ENCODE measurements around the gene RBBP7.
"Not testable (repeated sequence)": the region's sequence is repeated elsewhere in the genome, so short reads cannot be mapped to it uniquely, and the experiment has no call there.

Gene RBBP7

DNA sequence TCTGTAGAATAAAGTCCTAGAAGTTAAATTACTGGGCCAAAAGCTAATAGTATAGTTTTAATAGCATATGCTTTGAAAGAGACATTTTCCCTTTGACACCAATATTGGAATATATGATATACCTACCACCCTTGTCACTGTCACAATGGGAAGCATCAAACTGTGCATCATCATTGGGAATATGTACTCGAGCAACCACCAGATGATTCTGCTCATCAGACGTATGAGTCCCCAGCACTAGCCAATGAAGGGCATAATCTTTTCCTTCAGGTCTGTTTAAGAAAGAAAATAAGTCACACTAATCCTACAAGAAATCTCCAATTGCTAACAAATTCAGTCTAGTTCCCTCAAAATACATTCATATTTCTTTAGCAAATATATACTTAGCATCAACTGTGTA lies 7.3 kb downstream of the RBBP7 start:
- DNase-seq (ENCODE audit: low read depth), result no peak

GRCh38 chrX:16856744-16857143 lies 13.4 kb downstream of the RBBP7 start:
- no peak for DNase-seq (ENCODE audit: low read depth)

DNA sequence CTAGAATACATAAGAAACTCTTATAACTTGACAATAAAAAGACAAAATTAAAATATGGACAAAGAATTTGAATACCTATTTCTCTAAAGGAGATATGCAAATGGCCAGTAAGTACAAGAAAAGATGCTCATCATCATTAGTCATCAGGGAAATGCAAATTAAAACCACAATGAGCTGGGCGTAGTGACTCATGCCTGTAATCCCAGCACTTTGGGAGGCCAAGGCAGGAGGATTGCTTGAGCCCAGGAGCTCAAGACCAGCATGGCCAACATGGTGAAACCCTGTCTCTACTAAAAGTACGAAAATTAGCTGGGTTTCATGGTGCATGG lies 14.1 kb downstream of the RBBP7 start:
- DNase-seq (ENCODE audit: low read depth), result not testable (repeated sequence)

GRCh38 chrX:16855363-16856075 lies 14.6 kb downstream of the RBBP7 start:
- DNase-seq (ENCODE audit: low read depth), result no peak

DNA sequence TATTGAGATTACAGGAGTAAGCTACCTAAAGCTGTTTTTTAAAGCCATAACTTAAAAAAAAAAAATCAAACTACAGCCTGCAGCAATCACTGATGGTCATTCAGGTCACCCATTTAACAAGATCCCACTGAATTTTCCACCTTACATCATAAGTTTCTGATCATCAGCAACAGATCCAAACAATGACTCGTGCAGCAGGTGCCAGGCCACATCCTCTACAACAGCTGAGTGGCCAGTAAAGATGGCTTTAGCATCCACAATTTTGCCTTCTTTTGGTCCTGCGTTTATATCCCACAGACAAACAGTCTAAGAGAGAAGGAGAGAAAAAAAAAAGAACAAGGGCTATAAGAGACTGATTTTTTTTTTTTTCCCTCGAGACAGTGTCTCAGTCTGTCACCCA lies 16.6 kb downstream of the RBBP7 start:
- no peak for DNase-seq (ENCODE audit: low read depth)

GRCh38 chrX:16852617-16853179 lies 17.5 kb downstream of the RBBP7 start:
- no peak for DNase-seq (ENCODE audit: low read depth)

DNA sequence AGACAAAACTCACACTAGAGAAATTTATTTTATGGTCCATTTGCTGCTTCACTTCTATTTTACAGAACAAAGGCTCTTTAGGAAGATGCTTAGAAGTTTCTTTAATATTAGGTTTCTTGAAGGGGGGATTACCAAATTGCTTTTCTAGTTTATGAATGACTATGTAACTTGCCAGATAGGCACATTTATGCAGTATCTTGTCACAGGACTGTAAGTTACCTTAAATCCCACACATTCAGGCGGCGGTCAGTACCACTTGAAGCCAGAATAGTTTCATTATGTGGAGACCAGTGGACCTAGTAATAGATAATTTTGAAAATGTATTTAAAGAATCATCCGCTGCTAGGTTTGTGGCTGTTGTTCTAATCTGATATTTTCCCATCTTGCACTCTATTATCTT lies 18.3 kb downstream of the RBBP7 start:
- no peak for DNase-seq (ENCODE audit: low read depth)

DNA sequence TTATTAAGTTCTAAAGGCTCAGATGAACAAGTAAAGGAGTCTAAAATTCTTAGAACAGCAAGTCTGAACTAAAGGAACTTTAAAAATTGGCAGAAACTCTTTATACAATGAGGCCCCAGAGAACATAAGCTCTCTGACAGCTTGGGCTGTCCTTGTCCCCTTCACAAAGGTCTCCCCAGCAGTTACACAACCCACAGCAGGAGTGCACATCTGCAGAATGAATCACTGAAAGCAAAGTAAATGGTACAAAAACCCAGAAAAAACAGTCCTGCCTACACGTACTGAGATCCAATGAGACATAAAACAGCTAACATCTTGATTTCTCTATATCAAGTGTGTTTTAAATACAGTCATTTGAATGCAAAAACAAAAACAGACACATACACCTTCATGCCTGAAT lies 18.7 kb downstream of the RBBP7 start:
- no peak for DNase-seq (ENCODE audit: low read depth)

DNA sequence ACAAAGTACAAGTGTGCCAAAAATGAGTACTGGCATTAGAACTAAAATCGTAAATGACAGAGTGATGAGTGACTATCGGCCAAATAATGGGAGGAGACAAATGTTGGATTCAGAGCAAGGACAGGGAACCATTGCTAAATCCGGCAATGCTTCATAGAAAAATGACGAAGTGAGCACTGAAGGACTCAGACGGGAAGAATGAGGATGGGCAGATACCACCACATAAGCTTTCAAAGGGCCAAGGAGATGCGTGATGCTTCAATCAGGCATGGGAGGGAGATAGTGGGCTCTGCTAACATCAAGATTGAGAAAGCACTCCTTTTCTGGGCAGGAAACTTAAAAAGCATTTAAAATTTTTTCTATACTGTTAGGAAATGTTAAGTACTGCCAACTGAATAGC lies 21.6 kb downstream of the RBBP7 start:
- no peak for DNase-seq (ENCODE audit: low read depth)

DNA sequence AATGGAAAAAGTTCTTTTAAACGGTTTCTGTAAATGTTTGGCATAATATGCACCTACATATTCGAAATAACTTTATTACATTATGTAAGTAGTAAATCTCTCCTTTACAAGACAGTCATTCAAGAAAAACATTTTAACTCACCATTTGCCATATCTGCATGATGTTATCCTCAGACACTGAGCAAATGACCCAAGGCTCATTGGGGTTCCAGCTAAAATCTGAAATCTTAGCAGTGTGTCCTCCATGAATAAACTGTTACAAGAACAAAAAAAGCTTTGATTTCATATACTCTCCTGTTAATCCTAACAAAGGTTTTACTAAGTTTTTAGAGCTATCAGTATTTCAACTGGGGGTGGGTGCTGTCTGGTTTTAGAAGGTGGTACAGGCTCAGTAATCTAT lies 24.5 kb downstream of the RBBP7 start:
- DNase-seq (ENCODE audit: low read depth), result no peak

DNA sequence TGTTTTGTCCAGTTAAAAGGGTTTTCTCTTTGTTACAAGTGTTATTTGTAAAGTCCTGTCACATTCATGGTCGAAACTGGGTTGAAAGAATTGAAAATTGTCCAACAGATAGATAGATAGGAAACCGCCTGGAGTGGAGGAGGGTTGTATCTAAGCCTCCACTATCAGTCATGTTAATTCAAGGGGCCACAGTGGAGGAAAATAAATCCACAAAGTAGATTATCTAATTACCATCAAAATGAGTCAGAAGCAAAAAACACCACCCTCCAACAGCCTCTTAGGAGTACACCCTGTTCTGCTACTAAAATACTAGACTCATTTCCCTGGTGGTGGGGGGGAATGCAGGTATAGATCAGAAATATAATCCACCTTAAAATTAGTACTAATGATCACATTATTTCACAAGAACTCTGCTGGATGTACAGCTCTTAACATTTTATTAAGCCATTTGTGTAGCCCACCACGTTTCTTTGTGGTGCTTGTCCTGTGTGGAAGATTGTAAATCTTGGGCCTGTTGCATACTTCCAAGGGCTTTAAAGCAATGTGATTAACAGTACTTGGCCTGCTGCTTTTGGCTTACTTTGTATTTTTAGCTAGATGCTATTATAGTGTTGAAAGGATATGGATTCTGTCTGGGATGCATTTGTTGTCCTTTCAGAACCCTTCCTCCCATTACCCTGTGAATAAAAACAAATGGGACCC lies 26.8 kb downstream of the RBBP7 start:
- no peak for DNase-seq (ENCODE audit: low read depth)

GRCh38 chrX:16842684-16843083 lies 27.5 kb downstream of the RBBP7 start:
- no peak for DNase-seq (ENCODE audit: low read depth)

GRCh38 chrX:16839852-16840460 lies 30.2 kb downstream of the RBBP7 start:
- no peak for DNase-seq (ENCODE audit: low read depth)

GRCh38 chrX:16839219-16839851 lies 30.8 kb downstream of the RBBP7 start:
- no peak for DNase-seq (ENCODE audit: low read depth)

DNA sequence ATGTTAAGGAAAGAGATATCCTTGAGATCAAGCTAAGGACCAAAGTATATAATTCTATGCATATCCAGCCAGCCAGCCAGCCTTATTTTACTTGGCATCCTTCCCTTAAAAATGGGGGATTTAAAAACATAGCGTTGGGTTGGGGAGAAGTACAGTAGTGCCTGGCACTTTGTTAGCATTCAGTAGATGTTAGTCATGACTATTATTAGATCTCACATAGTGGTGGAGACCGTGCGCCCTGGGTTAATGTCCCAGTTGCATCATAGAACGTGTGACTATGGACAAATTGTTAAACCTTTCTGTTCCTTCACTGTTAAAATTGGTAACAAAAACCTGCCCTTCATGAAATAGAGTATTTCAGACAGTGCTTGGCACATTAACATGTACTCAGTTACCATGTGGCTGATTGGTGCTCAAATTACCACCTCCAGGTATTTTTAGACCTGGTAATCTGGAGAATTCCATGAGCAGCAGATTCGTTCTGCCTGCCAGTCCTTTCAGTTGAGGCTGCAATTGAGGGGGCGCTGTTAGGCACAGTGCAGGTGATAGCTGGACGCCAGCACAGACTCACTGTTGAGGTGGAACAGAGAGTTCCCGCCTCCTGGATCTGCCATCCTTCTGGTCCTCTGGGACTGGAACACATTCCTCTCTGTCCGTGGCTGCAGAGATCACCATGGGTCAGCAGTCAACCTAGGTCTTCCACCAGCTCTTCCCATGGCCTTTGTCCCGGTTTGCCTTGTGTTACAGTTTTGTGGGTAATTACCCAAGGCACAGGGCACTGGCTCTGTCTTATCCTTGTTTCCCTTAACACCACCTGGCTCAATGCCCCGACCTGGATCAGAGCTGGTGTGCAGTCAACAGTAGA lies 31.7 kb downstream of the RBBP7 start:
- no peak for DNase-seq (ENCODE audit: low read depth)

DNA sequence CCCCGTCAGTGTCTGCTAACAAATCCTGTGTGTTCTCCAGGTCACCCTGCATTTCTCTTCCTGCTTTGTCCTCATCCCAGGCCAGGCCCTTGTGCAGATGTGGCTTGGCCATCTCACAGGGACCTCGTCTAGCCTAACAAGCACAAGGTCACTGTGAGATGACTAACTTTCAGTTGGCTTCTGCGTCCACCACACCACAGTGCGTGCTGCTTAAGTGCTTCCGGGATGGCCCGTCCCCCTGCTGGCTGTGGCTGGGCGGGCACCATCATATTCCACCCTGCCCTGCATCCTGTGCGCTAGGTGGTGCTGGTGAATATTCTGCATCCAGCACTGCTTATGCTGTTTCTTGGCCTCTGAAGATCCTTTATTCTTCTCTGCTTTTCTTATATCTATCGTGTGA lies 33.8 kb downstream of the RBBP7 start:
- DNase-seq (ENCODE audit: low read depth), result no peak

DNA sequence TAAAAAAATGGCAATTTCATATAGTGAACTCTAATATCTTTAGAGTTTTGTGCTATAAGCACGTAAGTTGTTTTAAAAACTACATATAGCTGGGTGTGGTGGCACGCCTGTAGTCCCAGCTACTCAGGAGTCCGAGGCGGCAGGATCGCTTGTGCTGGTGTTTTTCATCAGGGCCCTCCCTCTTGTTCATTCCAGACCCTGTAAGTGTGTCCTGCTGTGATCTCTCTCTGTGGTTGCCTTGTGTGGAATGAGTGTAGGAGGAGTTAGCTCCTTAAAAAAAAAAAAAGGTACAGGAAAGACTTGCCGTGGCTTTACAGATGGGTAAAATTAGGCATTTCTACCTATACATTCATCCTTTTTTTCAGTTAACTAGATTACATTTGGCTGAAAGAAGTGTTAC lies 35.4 kb downstream of the RBBP7 start:
- DNase-seq (ENCODE audit: low read depth), result no peak

GRCh38 chrX:16832301-16832700 lies 37.9 kb downstream of the RBBP7 start:
- DNase-seq (ENCODE audit: low read depth), result no peak

DNA sequence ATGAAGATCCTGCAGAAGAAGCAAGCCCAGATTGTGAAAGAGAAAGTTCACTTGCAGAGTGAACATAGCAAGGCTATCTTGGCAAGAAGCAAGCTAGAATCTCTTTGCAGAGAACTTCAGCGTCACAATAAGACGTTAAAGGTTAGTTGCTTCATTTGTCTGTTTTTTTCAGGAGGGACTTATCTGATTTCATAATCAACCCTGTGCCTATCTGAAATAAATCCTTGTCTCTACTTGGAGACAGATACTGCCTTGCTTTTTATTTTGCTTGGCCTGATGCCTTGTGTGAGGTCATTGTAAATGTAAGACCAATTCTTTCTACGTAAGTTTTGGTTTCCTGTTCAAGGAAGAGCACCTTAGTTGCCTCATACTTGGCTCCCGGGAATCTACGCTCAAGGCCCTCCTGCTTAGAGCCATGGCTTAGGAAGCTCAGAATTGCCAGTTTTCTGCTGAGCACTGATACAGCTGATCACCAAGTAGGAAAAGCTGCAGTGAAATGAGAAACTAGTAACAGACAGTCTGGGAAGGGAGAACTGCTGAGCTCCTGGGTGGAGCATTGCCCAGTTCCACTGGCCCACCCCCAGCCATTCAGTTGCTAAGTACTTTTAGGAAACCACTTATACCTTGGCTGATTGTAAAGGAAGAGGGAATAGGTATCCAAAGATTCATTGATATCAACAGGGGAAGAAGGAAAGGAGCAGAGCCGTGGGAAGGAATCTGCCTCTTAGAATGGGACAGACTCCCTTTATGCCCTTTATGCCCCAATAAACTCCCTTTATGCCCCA lies 41.8 kb downstream of the RBBP7 start:
- DNase-seq (ENCODE audit: low read depth), result no peak

DNA sequence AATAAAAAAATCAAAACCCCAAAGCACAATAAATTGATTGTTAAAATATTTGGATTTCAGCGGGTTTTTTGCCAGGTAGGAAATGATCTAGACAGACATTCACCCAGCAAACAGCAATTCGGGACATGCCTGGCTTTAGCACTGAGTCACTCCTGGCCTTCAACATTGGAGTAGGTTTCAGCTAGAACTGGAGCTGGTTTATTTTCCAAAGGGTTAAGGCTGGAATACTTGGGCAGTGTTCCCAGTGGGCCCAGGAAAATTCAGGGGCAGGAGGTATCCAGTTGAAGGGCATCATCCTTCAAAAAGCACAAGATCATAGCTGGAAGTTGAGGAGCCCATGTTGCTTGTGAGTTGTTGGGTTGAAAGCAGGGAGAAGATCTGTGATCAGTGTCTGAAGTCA lies 42.9 kb downstream of the RBBP7 start:
- no peak for DNase-seq (ENCODE audit: low read depth)

DNA sequence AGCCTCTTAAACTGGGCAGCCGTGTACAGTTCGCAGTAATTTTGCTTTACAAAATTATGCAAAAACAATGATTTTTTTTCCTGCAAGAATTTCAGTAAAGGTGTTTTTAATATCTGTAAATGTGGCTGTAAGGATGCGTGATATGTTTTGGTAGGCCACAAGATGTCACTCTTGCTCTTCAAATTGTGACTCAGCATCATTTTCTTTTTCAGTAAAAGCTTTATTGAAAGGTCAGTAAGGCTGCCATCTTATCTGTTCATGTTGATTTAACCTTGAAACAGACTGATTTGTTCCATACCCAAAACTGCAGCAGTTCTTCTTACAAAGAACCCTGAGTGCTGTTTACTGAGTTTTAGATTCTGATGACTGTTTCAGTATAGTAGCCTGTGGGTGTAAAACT lies 44.0 kb downstream of the RBBP7 start:
- DNase-seq (ENCODE audit: low read depth), result no peak
